Hepatocyte (in vitro differentiated cells): ENCODE results near the gene LSM7.

Source experiments
- EZH2 ChIP-seq: fragments of 200-600 bp; sonication (generic); IDR thresholded peaks from 2 replicates; pipeline ENCODE4 v1.6.1; 2016; ENCODE audit warnings: antibody characterized with exemption, mild to moderate bottlenecking, borderline replicate concordance
- TF ChIP-seq, protein P1 (sequence below): fragments of 200-600 bp; sonication (generic); IDR thresholded peaks from 2 replicates; pipeline ENCODE4 v1.5.1; 2016; ENCODE audit warnings: antibody characterized with exemption, mild to moderate bottlenecking; ENCODE audit not compliant: poor library complexity

DNA sequence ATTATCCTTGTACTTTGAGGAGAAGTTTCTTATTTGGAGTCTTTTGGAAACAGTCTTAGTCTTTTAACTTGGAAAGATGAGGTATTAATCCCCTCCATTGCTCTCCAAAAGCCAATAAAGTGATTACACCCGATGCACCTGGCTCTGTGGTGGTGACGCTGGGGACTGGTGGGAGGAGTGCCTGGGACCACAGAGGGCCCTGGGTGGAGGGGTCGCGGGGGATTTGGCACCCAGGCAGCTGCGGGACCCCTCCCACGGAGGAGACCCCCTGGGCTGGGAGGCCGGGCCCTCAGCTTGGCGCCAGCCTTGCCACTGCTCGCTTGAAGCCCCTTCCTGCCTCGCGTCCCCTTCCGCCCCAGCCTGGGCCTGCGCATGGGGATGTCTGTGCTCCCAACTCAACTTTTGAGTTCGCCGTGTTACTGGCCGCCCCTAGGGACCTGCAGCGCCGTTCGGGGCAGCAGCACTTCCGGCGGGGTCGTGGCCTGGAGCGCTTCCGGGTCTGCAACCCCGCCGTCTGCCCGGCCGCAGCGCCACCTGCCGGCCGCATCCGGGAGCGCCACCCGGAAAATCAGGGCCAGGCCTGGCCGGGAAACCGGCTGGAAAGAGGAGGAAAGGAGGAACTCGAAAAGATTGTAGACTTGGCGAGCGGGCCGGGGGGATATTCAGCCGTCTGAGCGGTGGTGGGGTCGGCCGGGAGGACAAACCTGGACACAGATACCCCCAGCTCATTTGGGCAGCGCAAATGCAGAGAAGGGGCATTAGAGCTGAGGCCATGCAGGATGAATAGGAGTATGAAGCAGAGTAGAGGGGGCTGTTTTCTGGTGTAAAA lies 54.8 kb downstream of the LSM7 start:
- TF ChIP-seq, protein P1, sequence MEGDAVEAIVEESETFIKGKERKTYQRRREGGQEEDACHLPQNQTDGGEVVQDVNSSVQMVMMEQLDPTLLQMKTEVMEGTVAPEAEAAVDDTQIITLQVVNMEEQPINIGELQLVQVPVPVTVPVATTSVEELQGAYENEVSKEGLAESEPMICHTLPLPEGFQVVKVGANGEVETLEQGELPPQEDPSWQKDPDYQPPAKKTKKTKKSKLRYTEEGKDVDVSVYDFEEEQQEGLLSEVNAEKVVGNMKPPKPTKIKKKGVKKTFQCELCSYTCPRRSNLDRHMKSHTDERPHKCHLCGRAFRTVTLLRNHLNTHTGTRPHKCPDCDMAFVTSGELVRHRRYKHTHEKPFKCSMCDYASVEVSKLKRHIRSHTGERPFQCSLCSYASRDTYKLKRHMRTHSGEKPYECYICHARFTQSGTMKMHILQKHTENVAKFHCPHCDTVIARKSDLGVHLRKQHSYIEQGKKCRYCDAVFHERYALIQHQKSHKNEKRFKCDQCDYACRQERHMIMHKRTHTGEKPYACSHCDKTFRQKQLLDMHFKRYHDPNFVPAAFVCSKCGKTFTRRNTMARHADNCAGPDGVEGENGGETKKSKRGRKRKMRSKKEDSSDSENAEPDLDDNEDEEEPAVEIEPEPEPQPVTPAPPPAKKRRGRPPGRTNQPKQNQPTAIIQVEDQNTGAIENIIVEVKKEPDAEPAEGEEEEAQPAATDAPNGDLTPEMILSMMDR = peak; percentile 100
- no peak for TF ChIP-seq EZH2
